ENCODE measurements around the gene HOXC12.

HOXC12 gene

GRCh38 chr12:53998110-53998899 lies 43.6 kb downstream of the HOXC12 start:
- no peaks in the 10 kb centered on the region for H3F3A ChIP-seq (ENCODE audit: insufficient read depth, low read length)
- no peak for TF ChIP-seq CTCF (IDR thresholded peaks at IDR 0.05; ENCODE audit: low read length)
- H3K9me2 ChIP-seq (ENCODE audit: low read depth, low read length), result no peaks in the 10 kb centered on the region
- no peak overlapping the region for H3K4me3 ChIP-seq (ENCODE audit: low read depth, low read length, poor library complexity, severe bottlenecking)
- H2AFZ ChIP-seq (ENCODE audit: low read length), result no peak overlapping the region
- H3K36me3 ChIP-seq (ENCODE audit: insufficient read depth, low read length), result no peaks in the 10 kb centered on the region
- H3K4me1 ChIP-seq (ENCODE audit: insufficient read depth, low read length, severe bottlenecking), result no peaks in the 10 kb centered on the region
- H3K4me2 ChIP-seq (ENCODE audit: low read length), result no peak overlapping the region
- H3K27me3 ChIP-seq (ENCODE audit: insufficient read depth, low read length), result peaks cover 16% of the 10 kb centered on the region
- H3K9ac ChIP-seq (ENCODE audit: low read length), result no peak overlapping the region
- H3K79me2 ChIP-seq (ENCODE audit: insufficient read depth, low read length), result no peaks in the 10 kb centered on the region
- no peaks in the 10 kb centered on the region for H4K20me1 ChIP-seq (ENCODE audit: insufficient read depth, low read length)
- no peaks in the 10 kb centered on the region for H3K9me3 ChIP-seq (ENCODE audit: low read length)
- no peak overlapping the region for H3K27ac ChIP-seq (ENCODE audit: low read depth, low read length, poor library complexity, severe bottlenecking)

- H3K79me2 ChIP-seq (ENCODE audit: insufficient read depth, low read length), result no peaks in the 10 kb centered on the region
- H3F3A ChIP-seq (ENCODE audit: insufficient read depth, low read length), result no peaks in the 10 kb centered on the region
- TF ChIP-seq EZH2 (IDR thresholded peaks at IDR 0.05; ENCODE audit: borderline replicate concordance, low read length) (no peak), CTCF (IDR thresholded peaks at IDR 0.05; ENCODE audit: low read length) (no peak)
- no peaks in the 10 kb centered on the region for H3K36me3 ChIP-seq (ENCODE audit: insufficient read depth, low read length)
- peaks cover 16% of the 10 kb centered on the region; the same call in 1 of the 2 replicates for H3K27me3 ChIP-seq (ENCODE audit: insufficient read depth, low read length)
- H4K20me1 ChIP-seq (ENCODE audit: insufficient read depth, low read length), result no peaks in the 10 kb centered on the region
- H3K27ac ChIP-seq (ENCODE audit: low read depth, low read length, poor library complexity, severe bottlenecking), result no peak overlapping the region
- H3K9me3 ChIP-seq (ENCODE audit: low read length), result no peaks in the 10 kb centered on the region
- no peak overlapping the region for H3K4me3 ChIP-seq (ENCODE audit: low read depth, low read length, poor library complexity, severe bottlenecking)
- H3K9ac ChIP-seq (ENCODE audit: low read length), result no peak overlapping the region
- no peaks in the 10 kb centered on the region for H3K4me1 ChIP-seq (ENCODE audit: insufficient read depth, low read length, severe bottlenecking)
- H2AFZ ChIP-seq (ENCODE audit: low read length), result no peak overlapping the region
- no peak overlapping the region for H3K4me2 ChIP-seq (ENCODE audit: low read length)
- no peaks in the 10 kb centered on the region for H3K9me2 ChIP-seq (ENCODE audit: low read depth, low read length)
Measured at GRCh38 chr12:53998900-53999236, 44.2 kb downstream of the HOXC12 start.

GRCh38 chr12:53999559-54000115 lies 44.9 kb downstream of the HOXC12 start:
- no peaks in the 10 kb centered on the region for H3K4me1 ChIP-seq (ENCODE audit: insufficient read depth, low read length, severe bottlenecking)
- peaks cover 16% of the 10 kb centered on the region; the same call in 1 of the 2 replicates for H3K27me3 ChIP-seq (ENCODE audit: insufficient read depth, low read length)
- TF ChIP-seq EZH2 (IDR thresholded peaks at IDR 0.05; ENCODE audit: borderline replicate concordance, low read length) (no peak), CTCF (IDR thresholded peaks at IDR 0.05; ENCODE audit: low read length) (no peak)
- H3K4me3 ChIP-seq (ENCODE audit: low read depth, low read length, poor library complexity, severe bottlenecking), result no peak overlapping the region
- no peak overlapping the region for H3K4me2 ChIP-seq (ENCODE audit: low read length)
- H3K9ac ChIP-seq (ENCODE audit: low read length), result no peak overlapping the region
- H3K9me3 ChIP-seq (ENCODE audit: low read length), result no peaks in the 10 kb centered on the region
- no peaks in the 10 kb centered on the region for H3F3A ChIP-seq (ENCODE audit: insufficient read depth, low read length)
- no peak overlapping the region for H2AFZ ChIP-seq (ENCODE audit: low read length)
- H3K79me2 ChIP-seq (ENCODE audit: insufficient read depth, low read length), result no peaks in the 10 kb centered on the region
- no peaks in the 10 kb centered on the region for H4K20me1 ChIP-seq (ENCODE audit: insufficient read depth, low read length)
- H3K36me3 ChIP-seq (ENCODE audit: insufficient read depth, low read length), result no peaks in the 10 kb centered on the region
- H3K27ac ChIP-seq (ENCODE audit: low read depth, low read length, poor library complexity, severe bottlenecking), result no peak overlapping the region
- no peaks in the 10 kb centered on the region for H3K9me2 ChIP-seq (ENCODE audit: low read depth, low read length)

Data from OCI-LY1 (cell line).